ENCODE measurements around the gene ZNF865.

Gene ZNF865

DNA sequence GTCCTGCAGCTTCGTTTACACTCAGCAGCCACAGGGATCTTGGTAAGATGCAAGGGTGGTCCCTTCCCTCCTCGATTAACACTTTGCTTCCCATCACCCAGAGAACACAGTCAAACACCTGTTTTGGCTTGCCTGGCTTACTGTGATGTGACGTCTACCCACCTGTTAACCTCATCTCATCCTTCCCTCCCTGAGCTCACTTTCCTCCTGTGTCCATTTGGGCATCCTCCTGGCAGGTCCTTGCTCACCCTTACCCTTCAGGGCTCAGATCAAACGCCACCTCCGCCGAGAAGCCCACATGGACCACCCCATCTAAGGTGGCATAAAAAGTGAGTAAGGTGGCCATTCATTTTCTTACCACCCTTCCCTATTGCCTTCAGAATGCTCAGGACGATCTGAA, 15.3 kb upstream of the ZNF865 start:
- Histone ChIP-seq H3K4me3 (ENCODE audit: low read depth, low read length) (no peak overlapping the region), H2AFZ (ENCODE audit: low read length, unreplicated experiment) (no peak overlapping the region)

DNA sequence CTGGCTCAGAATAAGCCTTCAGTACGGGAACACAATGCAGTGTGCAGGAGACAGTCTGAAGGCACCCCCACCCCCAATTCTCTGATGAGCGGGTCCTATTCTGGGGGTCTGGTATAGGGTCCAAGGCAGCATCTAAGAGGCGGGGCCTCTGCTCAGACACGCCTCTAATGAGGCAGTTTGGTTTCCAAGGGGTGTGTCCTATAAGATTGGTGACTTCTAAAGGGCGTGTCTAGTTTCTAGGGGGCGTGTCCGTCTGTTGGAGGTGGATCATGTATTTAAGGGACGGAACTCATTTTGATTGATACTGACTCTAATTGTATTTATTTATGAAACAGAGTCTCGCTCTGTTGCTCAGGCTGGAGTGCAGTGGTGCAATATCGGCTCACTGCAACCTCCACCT, 14.8 kb upstream of the ZNF865 start:
- Histone ChIP-seq H3K79me2 (ENCODE audit: control insufficient read depth, insufficient read depth, low read length, unreplicated experiment) (no peaks in the 10 kb centered on the region), H3K4me3 (ENCODE audit: low read depth, low read length) (no peak overlapping the region), H3K4me1 (ENCODE audit: control insufficient read depth, insufficient read depth, low read length, unreplicated experiment) (peaks cover 5% of the 10 kb centered on the region), H3K27ac (ENCODE audit: low read depth, low read length) (no peak overlapping the region), H3K36me3 (ENCODE audit: insufficient read depth, low read length) (peaks cover 14% of the 10 kb centered on the region; the same call in 1 of the 2 replicates), H2AFZ (ENCODE audit: low read length, unreplicated experiment) (no peak overlapping the region), H3K27me3 (ENCODE audit: insufficient read depth, low read length) (no peaks in the 10 kb centered on the region)

More for the DNA sequence above, 15.3 kb upstream of the ZNF865 start:
- no peak overlapping the region for H3K27ac ChIP-seq (ENCODE audit: low read depth, low read length)
- no peaks in the 10 kb centered on the region; the same call in 1 of the 2 replicates for H3K27me3 ChIP-seq (ENCODE audit: insufficient read depth, low read length)
- H3K36me3 ChIP-seq (ENCODE audit: insufficient read depth, low read length), result peaks cover 9% of the 10 kb centered on the region; the same call in 1 of the 2 replicates
- no peaks in the 10 kb centered on the region for H3K79me2 ChIP-seq (ENCODE audit: control insufficient read depth, insufficient read depth, low read length, unreplicated experiment)
- H3K4me1 ChIP-seq (ENCODE audit: control insufficient read depth, insufficient read depth, low read length, unreplicated experiment), result peaks cover 7% of the 10 kb centered on the region

DNA sequence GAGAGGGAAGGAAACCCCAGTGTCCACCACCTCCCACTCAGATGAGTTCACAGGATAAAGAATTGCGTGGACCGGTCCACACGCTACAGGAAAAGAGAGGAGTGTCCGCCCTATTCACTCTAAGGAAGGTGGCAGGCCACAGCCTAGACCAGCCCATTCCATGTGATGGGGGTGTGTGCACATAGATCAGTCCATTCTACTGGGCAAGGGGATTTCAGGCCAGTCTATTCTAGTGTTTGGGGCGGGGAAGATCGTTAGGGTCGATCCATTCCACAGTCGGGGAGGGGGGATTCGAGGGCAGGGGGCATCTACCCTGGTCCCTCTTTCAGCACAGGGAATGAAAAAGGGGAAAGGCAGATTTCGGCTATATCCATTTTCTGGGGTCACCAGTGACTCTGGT, 13.9 kb upstream of the ZNF865 start:
- Histone ChIP-seq H3K27ac (ENCODE audit: low read depth, low read length) (no peak overlapping the region), H3K79me2 (ENCODE audit: control insufficient read depth, insufficient read depth, low read length, unreplicated experiment) (no peaks in the 10 kb centered on the region), H3K27me3 (ENCODE audit: insufficient read depth, low read length) (no peaks in the 10 kb centered on the region), H3K4me3 (ENCODE audit: low read depth, low read length) (no peak overlapping the region), H3K36me3 (ENCODE audit: insufficient read depth, low read length) (peaks cover 19% of the 10 kb centered on the region; the same call in 1 of the 2 replicates), H2AFZ (ENCODE audit: low read length, unreplicated experiment) (no peak overlapping the region), H3K4me1 (ENCODE audit: control insufficient read depth, insufficient read depth, low read length, unreplicated experiment) (no peaks in the 10 kb centered on the region)

DNA sequence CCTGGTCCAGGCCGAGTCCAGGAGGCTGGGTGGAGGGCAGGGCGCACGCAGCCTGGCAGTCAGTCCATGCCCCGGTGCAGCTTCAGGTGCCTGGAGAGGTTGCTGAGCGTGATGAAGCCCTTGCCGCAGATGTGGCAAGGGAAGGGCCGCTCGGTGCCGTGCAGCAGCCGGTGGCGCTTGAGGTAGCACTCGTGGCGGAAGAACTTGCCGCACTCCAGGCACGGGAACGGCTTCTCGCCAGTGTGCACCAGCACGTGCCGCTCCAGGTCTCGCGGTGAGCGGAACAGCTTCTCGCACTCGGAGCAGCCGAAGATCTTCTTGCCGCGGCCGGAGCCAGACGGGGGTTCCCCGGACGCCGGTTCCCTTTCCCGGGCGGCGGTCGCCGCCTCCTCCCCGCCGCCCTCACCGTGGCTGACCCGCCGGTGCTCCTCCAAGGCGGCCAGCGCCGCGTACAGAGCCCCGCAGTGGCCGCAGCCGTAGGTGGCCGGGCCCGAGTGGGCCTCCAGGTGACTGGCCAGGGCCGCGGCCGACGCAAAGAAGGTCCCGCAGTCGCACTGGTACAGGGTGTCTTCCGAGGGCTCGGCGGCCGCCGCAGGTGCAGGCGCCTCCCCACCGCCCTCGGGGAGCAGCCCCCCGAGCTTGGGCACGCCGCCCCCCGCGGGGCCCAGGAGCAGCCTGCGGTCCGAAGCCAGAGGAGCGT, 12.9 kb upstream of the ZNF865 start:
- Histone ChIP-seq H3K36me3 (ENCODE audit: insufficient read depth, low read length) (peaks cover 19% of the 10 kb centered on the region; the same call in 1 of the 2 replicates), H3K4me1 (ENCODE audit: control insufficient read depth, insufficient read depth, low read length, unreplicated experiment) (no peaks in the 10 kb centered on the region), H3K79me2 (ENCODE audit: control insufficient read depth, insufficient read depth, low read length, unreplicated experiment) (no peaks in the 10 kb centered on the region), H2AFZ (ENCODE audit: low read length, unreplicated experiment) (no peak overlapping the region), H3K27ac (ENCODE audit: low read depth, low read length) (no peak overlapping the region), H3K27me3 (ENCODE audit: insufficient read depth, low read length) (no peaks in the 10 kb centered on the region), H3K4me3 (ENCODE audit: low read depth, low read length) (no peak overlapping the region)

DNA sequence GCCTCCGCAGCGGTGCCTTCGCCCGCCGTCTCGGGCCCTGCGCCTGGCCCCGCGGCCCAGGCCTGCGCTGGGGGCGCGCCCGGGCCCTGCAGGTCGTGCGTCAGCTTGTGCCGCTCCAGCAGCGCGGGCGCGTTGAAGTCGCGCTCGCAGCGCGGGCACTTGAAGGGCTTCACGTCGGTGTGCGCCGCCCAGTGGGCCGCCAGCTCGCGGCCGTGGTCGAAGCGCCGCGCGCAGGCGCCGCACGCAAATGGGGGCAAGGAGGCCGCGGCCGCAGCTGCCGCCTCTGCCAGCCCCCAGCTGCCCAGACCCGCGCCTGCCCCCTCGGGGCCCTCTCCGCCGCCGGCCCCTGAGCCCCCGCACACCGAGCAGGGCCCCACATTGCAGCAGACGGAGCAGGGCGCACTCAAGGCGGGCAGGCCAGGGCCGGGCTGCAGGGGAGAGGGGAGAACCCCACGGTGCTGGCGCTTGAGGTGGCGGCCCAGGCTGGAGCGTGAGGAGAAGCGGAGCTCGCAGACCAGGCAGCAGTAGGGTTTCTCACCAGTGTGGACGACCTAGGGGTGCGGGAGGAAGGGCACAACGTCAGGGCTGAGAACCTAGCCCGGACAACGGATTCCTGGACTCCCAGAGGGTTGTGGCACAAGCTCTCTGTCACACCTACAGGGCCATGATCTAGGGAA, 12.2 kb upstream of the ZNF865 start:
- H3K27me3 ChIP-seq (ENCODE audit: insufficient read depth, low read length), result no peaks in the 10 kb centered on the region
- no peak overlapping the region for H2AFZ ChIP-seq (ENCODE audit: low read length, unreplicated experiment)
- no peak overlapping the region for H3K27ac ChIP-seq (ENCODE audit: low read depth, low read length)
- H3K4me1 ChIP-seq (ENCODE audit: control insufficient read depth, insufficient read depth, low read length, unreplicated experiment), result no peaks in the 10 kb centered on the region
- no peak overlapping the region for H3K4me3 ChIP-seq (ENCODE audit: low read depth, low read length)
- H3K79me2 ChIP-seq (ENCODE audit: control insufficient read depth, insufficient read depth, low read length, unreplicated experiment), result no peaks in the 10 kb centered on the region
- peaks cover 19% of the 10 kb centered on the region; the same call in 1 of the 2 replicates for H3K36me3 ChIP-seq (ENCODE audit: insufficient read depth, low read length)

DNA sequence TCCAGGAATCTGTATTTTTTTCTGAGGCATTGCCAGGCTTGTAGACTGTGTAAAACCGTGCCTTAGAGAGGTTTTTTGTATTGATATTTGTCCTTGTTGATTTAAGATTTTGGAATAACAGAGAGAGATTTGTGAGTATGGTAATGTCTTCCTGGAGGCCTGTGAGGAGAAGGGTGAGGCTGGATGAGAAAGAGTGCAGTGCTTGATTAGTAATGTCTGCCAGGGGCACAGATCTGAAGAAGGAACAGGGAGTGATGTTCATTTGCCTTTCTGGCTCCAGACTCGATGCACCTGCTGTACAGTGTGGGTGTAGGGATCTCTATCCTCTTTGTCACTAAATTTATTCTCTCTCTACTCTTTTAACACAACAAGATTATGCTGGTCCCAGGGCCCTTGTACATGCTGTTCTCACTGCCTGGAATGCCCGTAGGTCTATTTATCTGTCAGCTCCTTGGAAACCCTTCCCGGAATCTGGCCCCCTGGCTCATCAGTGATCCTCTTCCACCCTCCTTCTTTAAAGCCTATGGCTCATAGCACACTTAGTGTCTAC, 10.4 kb upstream of the ZNF865 start:
- Histone ChIP-seq H3K27me3 (ENCODE audit: insufficient read depth, low read length) (no peaks in the 10 kb centered on the region), H3K4me3 (ENCODE audit: low read depth, low read length) (no peak overlapping the region), H3K36me3 (ENCODE audit: insufficient read depth, low read length) (peaks cover 19% of the 10 kb centered on the region; the same call in 1 of the 2 replicates), H2AFZ (ENCODE audit: low read length, unreplicated experiment) (no peak overlapping the region), H3K27ac (ENCODE audit: low read depth, low read length) (no peak overlapping the region), H3K79me2 (ENCODE audit: control insufficient read depth, insufficient read depth, low read length, unreplicated experiment) (no peaks in the 10 kb centered on the region), H3K4me1 (ENCODE audit: control insufficient read depth, insufficient read depth, low read length, unreplicated experiment) (no peaks in the 10 kb centered on the region)

DNA sequence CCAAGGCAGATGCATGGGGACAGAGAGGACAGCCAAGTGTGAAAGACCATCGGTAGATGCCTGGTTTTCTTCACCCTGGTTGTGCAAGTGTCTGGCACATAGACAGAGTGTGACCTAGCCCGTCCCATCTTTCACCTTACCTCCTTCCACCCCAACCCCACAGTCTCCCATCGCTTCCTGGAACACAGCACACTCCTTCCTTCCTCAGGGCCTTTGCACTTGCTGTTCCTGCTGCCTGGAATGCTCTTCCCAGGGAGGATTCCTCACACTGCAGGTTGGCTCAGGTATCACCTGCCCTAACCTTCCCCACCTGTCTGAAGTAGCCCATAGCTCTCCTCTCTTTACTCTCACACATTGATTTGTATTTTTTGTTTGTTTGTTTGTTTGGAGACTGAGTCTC, 9.1 kb upstream of the ZNF865 start:
- H3K79me2 ChIP-seq (ENCODE audit: control insufficient read depth, insufficient read depth, low read length, unreplicated experiment), result peaks cover 3% of the 10 kb centered on the region

DNA sequence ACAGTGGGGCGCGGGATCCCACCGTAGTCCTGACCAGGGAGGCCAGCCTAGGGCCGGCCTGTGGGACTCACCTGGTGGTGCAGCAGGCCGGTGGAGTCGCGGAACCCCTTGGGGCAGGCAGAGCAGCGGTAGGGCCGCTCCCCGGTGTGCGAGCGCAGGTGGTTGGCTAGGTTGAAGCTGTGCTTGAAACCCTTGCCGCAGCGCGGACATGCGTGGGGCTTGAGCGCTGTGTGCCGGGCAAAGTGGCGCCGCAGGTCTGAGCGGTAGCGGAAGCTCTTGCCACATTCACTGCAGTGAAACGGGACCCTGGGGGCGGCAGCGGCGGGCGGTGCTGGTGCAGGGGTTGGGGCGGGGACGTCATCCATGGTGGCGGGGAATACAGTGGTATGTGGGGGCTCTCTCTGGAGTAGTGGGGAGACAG, 7.9 kb upstream of the ZNF865 start:
- H3K4me3 ChIP-seq (ENCODE audit: low read depth, low read length), result no peak overlapping the region
- H3K27ac ChIP-seq (ENCODE audit: low read depth, low read length), result no peak overlapping the region
- no peaks in the 10 kb centered on the region for H3K27me3 ChIP-seq (ENCODE audit: insufficient read depth, low read length)
- H3K36me3 ChIP-seq (ENCODE audit: insufficient read depth, low read length), result peaks cover 19% of the 10 kb centered on the region; the same call in 1 of the 2 replicates
- peaks cover 3% of the 10 kb centered on the region for H3K79me2 ChIP-seq (ENCODE audit: control insufficient read depth, insufficient read depth, low read length, unreplicated experiment)
- no peaks in the 10 kb centered on the region for H3K4me1 ChIP-seq (ENCODE audit: control insufficient read depth, insufficient read depth, low read length, unreplicated experiment)
- H2AFZ ChIP-seq (ENCODE audit: low read length, unreplicated experiment), result no peak overlapping the region

More for the DNA sequence above, 9.1 kb upstream of the ZNF865 start:
- no peaks in the 10 kb centered on the region for H3K27me3 ChIP-seq (ENCODE audit: insufficient read depth, low read length)
- no peak overlapping the region for H2AFZ ChIP-seq (ENCODE audit: low read length, unreplicated experiment)
- no peak overlapping the region for H3K27ac ChIP-seq (ENCODE audit: low read depth, low read length)
- H3K4me3 ChIP-seq (ENCODE audit: low read depth, low read length), result no peak overlapping the region
- H3K4me1 ChIP-seq (ENCODE audit: control insufficient read depth, insufficient read depth, low read length, unreplicated experiment), result no peaks in the 10 kb centered on the region
- H3K36me3 ChIP-seq (ENCODE audit: insufficient read depth, low read length), result peaks cover 19% of the 10 kb centered on the region; the same call in 1 of the 2 replicates

DNA sequence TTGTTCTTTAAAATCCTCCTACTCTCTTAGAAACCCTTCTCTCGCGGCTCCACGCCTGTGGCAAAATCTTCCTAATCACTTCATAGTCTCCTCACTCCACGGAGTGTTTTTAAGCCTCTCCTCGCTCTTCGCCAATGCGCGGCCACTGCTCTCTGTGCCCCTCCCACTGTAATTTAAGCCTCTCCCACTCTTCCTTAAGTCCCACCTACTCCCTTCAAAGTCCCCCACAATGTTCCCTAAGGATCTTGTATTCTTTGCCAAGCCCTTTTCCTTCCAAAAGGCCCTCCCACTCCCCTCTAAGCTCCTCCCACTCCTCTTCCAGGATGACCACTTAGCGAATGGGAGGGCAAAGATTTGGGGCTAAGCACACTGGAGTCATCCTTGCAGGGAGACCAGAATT, 7.4 kb upstream of the ZNF865 start:
- Histone ChIP-seq H3K27ac (ENCODE audit: low read depth, low read length) (no peak overlapping the region), H3K4me1 (ENCODE audit: control insufficient read depth, insufficient read depth, low read length, unreplicated experiment) (no peaks in the 10 kb centered on the region), H3K27me3 (ENCODE audit: insufficient read depth, low read length) (no peaks in the 10 kb centered on the region), H3K79me2 (ENCODE audit: control insufficient read depth, insufficient read depth, low read length, unreplicated experiment) (peaks cover 3% of the 10 kb centered on the region), H2AFZ (ENCODE audit: low read length, unreplicated experiment) (no peak overlapping the region), H3K36me3 (ENCODE audit: insufficient read depth, low read length) (peaks cover 19% of the 10 kb centered on the region; the same call in 1 of the 2 replicates), H3K4me3 (ENCODE audit: low read depth, low read length) (no peak overlapping the region)

DNA sequence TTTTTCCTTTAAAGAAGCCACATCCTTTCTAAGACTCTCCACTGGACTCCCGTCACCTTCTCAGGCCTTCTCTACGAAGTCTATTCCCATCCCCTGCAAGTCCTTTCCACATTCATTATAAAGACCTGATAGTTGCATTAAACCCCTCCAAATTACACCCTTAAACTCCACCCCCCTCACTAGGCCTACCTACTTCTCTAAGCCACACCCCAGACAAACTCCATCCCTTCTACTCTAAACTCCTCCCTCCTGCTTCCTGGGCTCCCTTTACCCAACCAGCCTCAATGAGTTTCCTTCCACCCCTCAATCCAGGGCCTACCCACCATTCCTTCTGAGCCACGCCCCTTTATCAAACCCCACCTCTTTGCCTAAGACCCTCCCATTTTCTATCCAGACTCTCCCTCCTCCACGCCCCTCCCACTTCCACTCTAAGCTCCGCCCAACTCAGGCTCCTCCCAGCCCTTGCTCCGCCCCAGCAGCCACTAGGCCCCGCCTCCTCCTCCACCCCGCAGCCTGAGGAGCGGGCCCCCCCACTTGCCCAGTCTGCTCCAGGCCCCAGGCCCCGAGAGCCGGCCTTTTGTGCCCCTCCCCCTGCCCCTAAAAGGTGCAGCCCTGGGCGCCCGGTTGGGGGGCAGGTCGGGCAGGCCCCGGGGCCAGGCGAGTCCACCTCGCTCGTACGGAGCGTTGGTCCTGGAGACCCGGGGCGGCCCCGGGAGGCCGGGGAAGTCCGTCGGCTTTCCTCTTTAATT, 6.6 kb upstream of the ZNF865 start:
- no peak overlapping the region for H2AFZ ChIP-seq (ENCODE audit: low read length, unreplicated experiment)
- no peaks in the 10 kb centered on the region for H3K27me3 ChIP-seq (ENCODE audit: insufficient read depth, low read length)
- H3K79me2 ChIP-seq (ENCODE audit: control insufficient read depth, insufficient read depth, low read length, unreplicated experiment), result peaks cover 3% of the 10 kb centered on the region
- peak overlapping the region; percentile 75 for H3K4me3 ChIP-seq (ENCODE audit: low read depth, low read length)
- peaks cover 16% of the 10 kb centered on the region; the same call in 1 of the 2 replicates for H3K36me3 ChIP-seq (ENCODE audit: insufficient read depth, low read length)
- no peaks in the 10 kb centered on the region for H3K4me1 ChIP-seq (ENCODE audit: control insufficient read depth, insufficient read depth, low read length, unreplicated experiment)
- H3K27ac ChIP-seq (ENCODE audit: low read depth, low read length), result peak overlapping the region; percentile 95

Data from ACC112 (cell line).